Measurements from ENCODE around the gene FYTTD1.

FYTTD1 gene

DNA sequence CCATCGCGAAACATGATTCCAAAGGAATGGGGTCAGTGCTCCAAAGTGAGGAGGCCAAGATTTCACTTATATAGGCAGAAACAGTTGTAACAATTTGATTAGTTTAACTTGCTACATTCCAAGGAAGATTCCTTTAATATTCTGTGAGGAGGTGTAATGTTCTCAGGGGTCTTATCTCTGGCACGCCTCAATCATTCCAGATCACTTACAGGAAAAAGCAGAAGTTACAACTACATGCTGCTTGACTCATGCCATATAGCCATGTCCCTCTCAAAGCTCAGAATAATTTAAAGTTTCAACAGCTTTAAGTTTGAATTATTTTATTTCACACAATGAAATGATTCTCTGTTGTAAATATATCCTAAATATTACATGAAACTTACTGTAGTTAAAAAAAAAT is 3.5 kb upstream of the FYTTD1 start:
- Histone ChIP-seq H3K9ac (ENCODE audit: low read depth, low read length, poor library complexity, severe bottlenecking) (no peak overlapping the region), H3K4me2 (ENCODE audit: low read depth, low read length, poor library complexity, severe bottlenecking) (no peak overlapping the region), H2AFZ (ENCODE audit: low read length) (no peak overlapping the region), H3F3A (ENCODE audit: low read depth) (no peaks in the 10 kb centered on the region; the same call in 1 of the 2 replicates), H3K4me3 (ENCODE audit: low read length, poor library complexity, severe bottlenecking) (no peak overlapping the region), H3K36me3 (ENCODE audit: insufficient read depth, low read length) (no peaks in the 10 kb centered on the region), H3K4me1 (ENCODE audit: insufficient read depth, low read length, poor library complexity, severe bottlenecking) (peaks cover 6% of the 10 kb centered on the region), H3K9me3 (ENCODE audit: insufficient read depth, low read depth, low read length) (no peaks in the 10 kb centered on the region), H3K79me2 (ENCODE audit: insufficient read depth, low read length) (peaks cover 7% of the 10 kb centered on the region), H3K27me3 (ENCODE audit: insufficient read depth, low read length, poor library complexity, severe bottlenecking) (no peaks in the 10 kb centered on the region), H3K9me2 (replicated peaks; ENCODE audit: low read depth, low read length) (no peaks in the 10 kb centered on the region), H4K20me1 (ENCODE audit: insufficient read depth, low read length, poor library complexity, severe bottlenecking) (peaks cover 7% of the 10 kb centered on the region)
- TF ChIP-seq EZH2phosphoT487 (IDR thresholded peaks at IDR 0.05; ENCODE audit: borderline replicate concordance) = no peak
- TF ChIP-seq, protein P1, sequence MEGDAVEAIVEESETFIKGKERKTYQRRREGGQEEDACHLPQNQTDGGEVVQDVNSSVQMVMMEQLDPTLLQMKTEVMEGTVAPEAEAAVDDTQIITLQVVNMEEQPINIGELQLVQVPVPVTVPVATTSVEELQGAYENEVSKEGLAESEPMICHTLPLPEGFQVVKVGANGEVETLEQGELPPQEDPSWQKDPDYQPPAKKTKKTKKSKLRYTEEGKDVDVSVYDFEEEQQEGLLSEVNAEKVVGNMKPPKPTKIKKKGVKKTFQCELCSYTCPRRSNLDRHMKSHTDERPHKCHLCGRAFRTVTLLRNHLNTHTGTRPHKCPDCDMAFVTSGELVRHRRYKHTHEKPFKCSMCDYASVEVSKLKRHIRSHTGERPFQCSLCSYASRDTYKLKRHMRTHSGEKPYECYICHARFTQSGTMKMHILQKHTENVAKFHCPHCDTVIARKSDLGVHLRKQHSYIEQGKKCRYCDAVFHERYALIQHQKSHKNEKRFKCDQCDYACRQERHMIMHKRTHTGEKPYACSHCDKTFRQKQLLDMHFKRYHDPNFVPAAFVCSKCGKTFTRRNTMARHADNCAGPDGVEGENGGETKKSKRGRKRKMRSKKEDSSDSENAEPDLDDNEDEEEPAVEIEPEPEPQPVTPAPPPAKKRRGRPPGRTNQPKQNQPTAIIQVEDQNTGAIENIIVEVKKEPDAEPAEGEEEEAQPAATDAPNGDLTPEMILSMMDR (conservative IDR thresholded peaks at IDR 0.05; ENCODE audit: low read length) = no peak

DNA sequence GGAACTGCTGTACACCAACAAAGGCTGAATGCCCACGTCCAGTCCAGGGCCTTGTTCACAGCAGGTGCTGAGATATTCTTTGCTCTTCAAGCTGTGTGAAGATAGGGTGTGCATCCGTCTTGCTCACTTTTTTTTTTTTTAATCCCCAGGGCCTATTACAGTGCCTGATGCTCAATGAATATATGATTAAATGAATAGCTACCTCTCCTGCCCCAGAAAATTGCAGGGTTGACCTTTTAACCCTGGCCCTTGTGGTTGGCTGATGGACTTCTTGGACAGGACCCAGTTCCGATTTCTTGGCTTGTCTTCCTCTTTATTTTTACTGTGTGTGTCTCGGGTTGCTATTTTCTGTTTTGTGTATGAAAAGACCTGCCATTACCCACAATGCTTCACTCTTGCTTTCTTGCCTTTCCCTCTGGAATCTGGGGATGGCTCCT is 2.9 kb upstream of the FYTTD1 start:
- H3K27me3 ChIP-seq (ENCODE audit: insufficient read depth, low read length, poor library complexity, severe bottlenecking) = no peaks in the 10 kb centered on the region
- H4K20me1 ChIP-seq (ENCODE audit: insufficient read depth, low read length, poor library complexity, severe bottlenecking) = peaks cover 13% of the 10 kb centered on the region
- no peak overlapping the region for H3K9ac ChIP-seq (ENCODE audit: low read depth, low read length, poor library complexity, severe bottlenecking)
- H3K79me2 ChIP-seq (ENCODE audit: insufficient read depth, low read length) = peaks cover 13% of the 10 kb centered on the region
- H3K9me3 ChIP-seq (ENCODE audit: insufficient read depth, low read depth, low read length) = no peaks in the 10 kb centered on the region
- no peaks in the 10 kb centered on the region; the same call in 1 of the 2 replicates for H3F3A ChIP-seq (ENCODE audit: low read depth)
- no peak overlapping the region for H2AFZ ChIP-seq (ENCODE audit: low read length)
- H3K4me3 ChIP-seq (ENCODE audit: low read length, poor library complexity, severe bottlenecking) = no peak overlapping the region
- no peak overlapping the region for H3K4me2 ChIP-seq (ENCODE audit: low read depth, low read length, poor library complexity, severe bottlenecking)
- H3K36me3 ChIP-seq (ENCODE audit: insufficient read depth, low read length) = no peaks in the 10 kb centered on the region
- H3K9me2 ChIP-seq (replicated peaks; ENCODE audit: low read depth, low read length) = no peaks in the 10 kb centered on the region
- H3K4me1 ChIP-seq (ENCODE audit: insufficient read depth, low read length, poor library complexity, severe bottlenecking) = peaks cover 6% of the 10 kb centered on the region
- TF ChIP-seq, protein P1 (conservative IDR thresholded peaks at IDR 0.05; ENCODE audit: low read length) = no peak
- TF ChIP-seq EZH2phosphoT487 (IDR thresholded peaks at IDR 0.05; ENCODE audit: borderline replicate concordance) = no peak

DNA sequence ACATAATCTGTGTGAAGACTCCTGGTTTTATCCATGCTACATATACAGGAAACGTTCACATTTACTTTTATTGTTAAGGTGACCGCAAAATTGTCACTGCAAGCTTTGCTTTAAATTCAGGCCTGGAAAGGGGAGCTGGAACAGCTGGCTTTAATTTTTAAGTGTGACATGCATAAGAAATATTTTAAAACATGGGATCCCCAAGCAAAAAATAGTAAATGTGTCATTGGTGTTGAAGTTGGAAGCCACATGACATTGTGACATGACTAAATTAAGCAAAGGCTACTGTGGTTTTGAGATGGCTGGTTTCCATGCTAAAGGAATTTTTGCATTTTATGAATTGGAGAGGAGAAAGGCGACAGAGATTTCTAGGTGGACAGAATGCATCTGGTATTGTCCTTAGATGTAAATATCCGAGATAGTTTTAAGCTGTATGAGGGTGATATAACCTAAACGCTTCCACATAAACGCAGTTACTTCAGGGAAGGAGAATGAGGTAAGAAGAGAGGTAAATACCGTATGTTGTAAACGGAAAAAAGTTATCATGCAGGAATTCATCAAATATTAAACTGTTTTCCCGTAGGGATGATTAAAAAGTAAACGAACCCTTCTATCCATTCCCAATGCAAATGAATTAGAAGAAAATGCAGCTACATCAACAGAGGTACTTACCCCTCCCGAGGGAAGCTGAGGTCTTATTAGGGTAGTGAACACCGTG is 927 bp upstream of the FYTTD1 start:
- Histone ChIP-seq H2AFZ (ENCODE audit: low read length) (peak overlapping the region; percentile 90), H4K20me1 (ENCODE audit: insufficient read depth, low read length, poor library complexity, severe bottlenecking) (peaks cover 27% of the 10 kb centered on the region), H3F3A (ENCODE audit: low read depth) (no peaks in the 10 kb centered on the region; the same call in 1 of the 2 replicates), H3K27me3 (ENCODE audit: insufficient read depth, low read length, poor library complexity, severe bottlenecking) (no peaks in the 10 kb centered on the region), H3K9me3 (ENCODE audit: insufficient read depth, low read depth, low read length) (no peaks in the 10 kb centered on the region), H3K9ac (ENCODE audit: low read depth, low read length, poor library complexity, severe bottlenecking) (peak overlapping the region; percentile 13), H3K4me2 (ENCODE audit: low read depth, low read length, poor library complexity, severe bottlenecking) (peak overlapping the region; percentile 87), H3K4me1 (ENCODE audit: insufficient read depth, low read length, poor library complexity, severe bottlenecking) (peaks cover 21% of the 10 kb centered on the region), H3K36me3 (ENCODE audit: insufficient read depth, low read length) (no peaks in the 10 kb centered on the region), H3K4me3 (ENCODE audit: low read length, poor library complexity, severe bottlenecking) (peak overlapping the region; percentile 80), H3K79me2 (ENCODE audit: insufficient read depth, low read length) (peaks cover 31% of the 10 kb centered on the region), H3K9me2 (replicated peaks; ENCODE audit: low read depth, low read length) (no peaks in the 10 kb centered on the region)
- TF ChIP-seq EZH2phosphoT487 (IDR thresholded peaks at IDR 0.05; ENCODE audit: borderline replicate concordance) = no peak
- TF ChIP-seq, protein P1 (conservative IDR thresholded peaks at IDR 0.05; ENCODE audit: low read length) = no peak

All from Loucy (cell line).